ENCODE results near the gene AVL9. TPM values are rescaled to one million over a fixed set of nuclear protein-coding genes. Genes with fewer than 3 reads are reported as not detected.

AVL9 gene
- total RNA-seq, 1 experiment from 2014 or later: 86.6 TPM

DNA sequence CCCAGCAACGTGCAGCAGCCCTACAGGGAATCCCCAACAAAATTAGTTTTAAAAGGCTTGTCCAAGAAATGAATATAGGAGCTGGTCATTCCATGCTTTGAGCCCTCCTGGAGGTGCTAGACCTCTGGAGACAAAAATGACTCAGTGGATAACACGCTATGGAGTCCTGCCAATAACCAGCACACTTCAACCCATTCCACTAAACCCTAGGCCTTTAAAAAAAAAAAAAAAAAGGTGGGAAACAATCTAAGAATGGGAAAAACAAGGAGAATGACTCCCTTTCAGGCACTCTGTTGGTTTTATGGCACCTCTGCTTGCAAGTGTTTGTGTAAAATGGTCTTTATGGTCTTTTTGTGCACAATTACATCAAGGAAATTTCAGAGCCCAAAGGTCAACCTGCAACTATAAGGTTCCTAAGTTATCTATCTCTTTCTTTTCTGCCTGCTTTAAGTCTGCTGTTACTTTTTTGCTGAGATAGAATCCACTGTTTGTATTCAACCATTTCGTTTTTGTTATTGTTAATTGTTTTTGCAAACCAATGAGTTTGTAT, 21.3 kb downstream of the AVL9 start:
- Mint-ChIP-seq H3K4me1 (ENCODE audit: low read depth, unreplicated experiment) (peaks cover 15% of the 10 kb centered on the region), H3K27ac (ENCODE audit: unreplicated experiment) (no peak overlapping the region), H3K36me3 (ENCODE audit: insufficient read depth, unreplicated experiment) (peaks cover 56% of the 10 kb centered on the region), H3K27me3 (ENCODE audit: unreplicated experiment) (no peaks in the 10 kb centered on the region), H3K9me3 (ENCODE audit: low read depth, unreplicated experiment) (peaks cover 27% of the 10 kb centered on the region), H3K4me3 (ENCODE audit: low read depth, unreplicated experiment) (no peak overlapping the region)
- DNase-seq: no peak
- TF ChIP-seq, protein P1, sequence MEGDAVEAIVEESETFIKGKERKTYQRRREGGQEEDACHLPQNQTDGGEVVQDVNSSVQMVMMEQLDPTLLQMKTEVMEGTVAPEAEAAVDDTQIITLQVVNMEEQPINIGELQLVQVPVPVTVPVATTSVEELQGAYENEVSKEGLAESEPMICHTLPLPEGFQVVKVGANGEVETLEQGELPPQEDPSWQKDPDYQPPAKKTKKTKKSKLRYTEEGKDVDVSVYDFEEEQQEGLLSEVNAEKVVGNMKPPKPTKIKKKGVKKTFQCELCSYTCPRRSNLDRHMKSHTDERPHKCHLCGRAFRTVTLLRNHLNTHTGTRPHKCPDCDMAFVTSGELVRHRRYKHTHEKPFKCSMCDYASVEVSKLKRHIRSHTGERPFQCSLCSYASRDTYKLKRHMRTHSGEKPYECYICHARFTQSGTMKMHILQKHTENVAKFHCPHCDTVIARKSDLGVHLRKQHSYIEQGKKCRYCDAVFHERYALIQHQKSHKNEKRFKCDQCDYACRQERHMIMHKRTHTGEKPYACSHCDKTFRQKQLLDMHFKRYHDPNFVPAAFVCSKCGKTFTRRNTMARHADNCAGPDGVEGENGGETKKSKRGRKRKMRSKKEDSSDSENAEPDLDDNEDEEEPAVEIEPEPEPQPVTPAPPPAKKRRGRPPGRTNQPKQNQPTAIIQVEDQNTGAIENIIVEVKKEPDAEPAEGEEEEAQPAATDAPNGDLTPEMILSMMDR (IDR thresholded peaks at IDR 0.05; ENCODE audit: unreplicated experiment): no peak
- CTCF ChIA-PET: interaction anchor here (0.5 to 1.0 kb wide), 2 partner anchors 21 to 69 kb away, joined by 3 read pairs; partner anchors contain the start of gene AVL9
- intact Hi-C loops (cut with micrococcal nuclease; ENCODE audit: unreplicated experiment): no loop called here
- BruUV-seq (replicated peaks): no TSS peak

DNA sequence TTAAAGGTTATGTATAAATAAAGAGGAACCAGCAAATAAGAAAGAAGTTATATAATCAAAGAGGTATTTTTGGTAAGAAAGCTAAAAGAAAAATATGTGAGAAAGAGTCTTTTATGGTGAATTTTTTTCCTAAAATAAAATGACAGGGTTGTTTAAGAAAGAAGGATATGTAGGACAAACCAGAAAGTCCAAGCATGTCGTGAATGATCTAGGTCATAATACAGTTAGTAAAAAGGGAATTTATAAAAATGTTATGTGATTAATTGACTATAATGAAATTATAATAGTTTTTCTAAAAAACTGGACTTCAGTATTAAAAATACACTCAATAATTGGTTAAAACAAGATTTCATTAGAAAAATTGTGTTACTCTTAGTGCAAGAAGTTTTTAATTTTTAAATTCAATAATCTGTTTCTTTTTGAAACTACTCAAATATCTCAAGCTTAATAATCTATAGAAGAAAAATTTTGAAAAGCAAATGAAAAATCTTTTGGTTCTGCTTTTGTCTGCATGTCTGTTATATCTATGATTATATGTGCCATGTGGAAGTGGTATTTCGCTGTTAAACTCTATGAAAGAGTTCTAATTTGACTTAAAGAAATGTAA, 23.3 kb downstream of the AVL9 start:
- no TSS peak for BruUV-seq (replicated peaks)
- no peak for DNase-seq
- no peaks in the 10 kb centered on the region for H3K27me3 Mint-ChIP-seq (ENCODE audit: unreplicated experiment)
- H3K4me3 Mint-ChIP-seq (ENCODE audit: low read depth, unreplicated experiment): no peak overlapping the region
- TF ChIP-seq, protein P1 (IDR thresholded peaks at IDR 0.05; ENCODE audit: unreplicated experiment): no peak
- peaks cover 72% of the 10 kb centered on the region for H3K36me3 Mint-ChIP-seq (ENCODE audit: insufficient read depth, unreplicated experiment)
- H3K9me3 Mint-ChIP-seq (ENCODE audit: low read depth, unreplicated experiment): peaks cover 28% of the 10 kb centered on the region
- H3K27ac Mint-ChIP-seq (ENCODE audit: unreplicated experiment): no peak overlapping the region
- CTCF ChIA-PET: no interaction called here
- intact Hi-C loops (cut with micrococcal nuclease; ENCODE audit: unreplicated experiment): no loop called here
- H3K4me1 Mint-ChIP-seq (ENCODE audit: low read depth, unreplicated experiment): peaks cover 15% of the 10 kb centered on the region

- H3K4me3 Mint-ChIP-seq (ENCODE audit: low read depth, unreplicated experiment): no peak overlapping the region
- H3K27ac Mint-ChIP-seq (ENCODE audit: unreplicated experiment): no peak overlapping the region
- TF ChIP-seq, protein P1 (IDR thresholded peaks at IDR 0.05; ENCODE audit: unreplicated experiment): no peak
- H3K36me3 Mint-ChIP-seq (ENCODE audit: insufficient read depth, unreplicated experiment): peaks cover 62% of the 10 kb centered on the region
- peaks cover 5% of the 10 kb centered on the region for H3K4me1 Mint-ChIP-seq (ENCODE audit: low read depth, unreplicated experiment)
- intact Hi-C loops (cut with micrococcal nuclease; ENCODE audit: unreplicated experiment): no loop called here
- peaks cover 20% of the 10 kb centered on the region for H3K9me3 Mint-ChIP-seq (ENCODE audit: low read depth, unreplicated experiment)
- no peak for DNase-seq
- BruUV-seq (replicated peaks): no TSS peak
- CTCF ChIA-PET: no interaction called here
- H3K27me3 Mint-ChIP-seq (ENCODE audit: unreplicated experiment): no peaks in the 10 kb centered on the region
Measured at GRCh38 chr7:32519763-32520162, 24.5 kb downstream of the AVL9 start.

DNA sequence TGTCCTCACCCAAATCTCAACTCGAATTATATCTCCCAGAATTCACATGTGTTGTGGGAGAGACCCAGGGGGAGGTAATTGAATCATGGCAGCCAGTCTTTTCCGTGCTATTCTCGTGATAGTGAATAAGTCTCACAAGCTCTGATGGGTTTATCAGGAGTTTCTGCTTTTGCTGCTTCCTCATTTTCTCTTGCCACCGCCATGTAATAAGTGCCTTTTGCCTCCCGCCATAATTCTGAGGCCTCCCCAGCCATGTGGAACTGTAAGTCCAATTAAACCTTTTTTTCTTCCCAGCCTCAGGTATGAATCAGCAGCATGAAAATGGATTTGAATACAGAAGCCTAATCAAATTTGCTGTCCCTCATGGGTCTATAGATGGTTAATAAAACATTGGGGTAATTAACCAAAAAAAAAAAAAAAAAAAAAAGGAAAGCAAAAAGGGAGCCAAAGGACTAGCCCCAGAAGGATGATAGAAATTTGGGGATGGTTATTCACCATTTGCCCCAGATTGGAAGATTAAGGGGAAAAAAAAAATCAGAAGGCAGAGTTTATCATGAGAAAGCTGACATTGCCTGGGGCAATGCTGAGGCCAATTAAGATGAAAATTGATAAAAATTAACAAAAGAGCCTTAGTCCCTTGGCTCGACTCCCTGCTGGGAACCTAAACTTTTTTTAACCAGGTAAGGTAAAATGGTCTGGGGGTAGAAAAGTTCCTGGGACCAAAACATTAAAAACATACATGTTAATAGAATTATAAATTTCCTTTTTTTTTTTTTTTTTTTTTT, 27.6 kb downstream of the AVL9 start:
- H3K27ac Mint-ChIP-seq (ENCODE audit: unreplicated experiment): no peak overlapping the region
- H3K36me3 Mint-ChIP-seq (ENCODE audit: insufficient read depth, unreplicated experiment): peaks cover 37% of the 10 kb centered on the region
- intact Hi-C loops (cut with micrococcal nuclease; ENCODE audit: unreplicated experiment): no loop called here
- no peak for DNase-seq
- peaks cover 14% of the 10 kb centered on the region for H3K9me3 Mint-ChIP-seq (ENCODE audit: low read depth, unreplicated experiment)
- BruUV-seq (replicated peaks): no TSS peak
- H3K4me3 Mint-ChIP-seq (ENCODE audit: low read depth, unreplicated experiment): no peak overlapping the region
- no peaks in the 10 kb centered on the region for H3K4me1 Mint-ChIP-seq (ENCODE audit: low read depth, unreplicated experiment)
- TF ChIP-seq, protein P1 (IDR thresholded peaks at IDR 0.05; ENCODE audit: unreplicated experiment): no peak
- CTCF ChIA-PET: no interaction called here
- H3K27me3 Mint-ChIP-seq (ENCODE audit: unreplicated experiment): no peaks in the 10 kb centered on the region
